Measurements from ENCODE around the gene PTK6.
"Not testable (repeated sequence)": the region's sequence is repeated elsewhere in the genome, so short reads cannot be mapped to it uniquely, and the experiment has no call there.

PTK6 gene

GRCh38 chr20:63568986-63569949 lies 32.1 kb upstream of the PTK6 start:
- DNase-seq: no peak

GRCh38 chr20:63568170-63568981 lies 31.2 kb upstream of the PTK6 start:
- no peak for DNase-seq

- DNase-seq: no peak
Observed at GRCh38 chr20:63567386-63568169, 30.4 kb upstream of the PTK6 start.

GRCh38 chr20:63567136-63567385 lies 29.9 kb upstream of the PTK6 start:
- DNase-seq: no peak

- DNase-seq: no peak
Observed at GRCh38 chr20:63566395-63567135, 29.4 kb upstream of the PTK6 start.

- DNase-seq: no peak
Observed at GRCh38 chr20:63565699-63566335, 28.6 kb upstream of the PTK6 start.

GRCh38 chr20:63565021-63565698 lies 28.0 kb upstream of the PTK6 start:
- no peak for DNase-seq

GRCh38 chr20:63564036-63564810 lies 27.0 kb upstream of the PTK6 start:
- DNase-seq: no peak

GRCh38 chr20:63563225-63563935 lies 26.2 kb upstream of the PTK6 start:
- DNase-seq: no peak

GRCh38 chr20:63562461-63563224 lies 25.5 kb upstream of the PTK6 start:
- DNase-seq: no peak

GRCh38 chr20:63561624-63562396 lies 24.6 kb upstream of the PTK6 start:
- no peak for DNase-seq

GRCh38 chr20:63560856-63561609 lies 23.9 kb upstream of the PTK6 start:
- no peak for DNase-seq

- DNase-seq: no peak
Observed at GRCh38 chr20:63560333-63560805, 23.2 kb upstream of the PTK6 start.

- not testable (repeated sequence) for DNase-seq
Observed at GRCh38 chr20:63559485-63560332, 22.5 kb upstream of the PTK6 start.

- no peak for DNase-seq
Observed at GRCh38 chr20:63558804-63559484, 21.8 kb upstream of the PTK6 start.

GRCh38 chr20:63557481-63557891 lies 20.3 kb upstream of the PTK6 start:
- DNase-seq: no peak
